Measurements from ENCODE around the gene INSRR. TPM values are rescaled to one million over a fixed set of nuclear protein-coding genes. Genes with fewer than 3 reads are reported as not detected.

The INSRR gene
- total and polyA plus RNA-seq, 8 donors, result 0.03 to 0.06 (median 0.04) TPM; not detected in 4

GRCh38 chr1:156880473-156880872 lies 21.6 kb upstream of the INSRR start:
- peaks cover 0 to 70% of the 10 kb centered on the region in 2 donors for H3K27me3 ChIP-seq
- no peak overlapping the region for H3K4me3 ChIP-seq
- intact Hi-C loops (cut with DNase I), result no loop called here
- H3K27ac ChIP-seq, result no peak overlapping the region
- no peaks in the 10 kb centered on the region for H3K36me3 ChIP-seq
- no peak for TF ChIP-seq CTCF (IDR thresholded peaks at IDR 0.05)
- no peaks in the 10 kb centered on the region for H3K4me1 ChIP-seq
- ATAC-seq (no peak), DNase-seq (no peak)
- no peaks in the 10 kb centered on the region for H3K9me3 ChIP-seq

GRCh38 chr1:156879876-156880275 lies 21.0 kb upstream of the INSRR start:
- no peak overlapping the region for H3K27ac ChIP-seq
- no peak for TF ChIP-seq CTCF (IDR thresholded peaks at IDR 0.05)
- peaks cover 0 to 70% of the 10 kb centered on the region in 2 donors for H3K27me3 ChIP-seq
- H3K4me1 ChIP-seq, result no peaks in the 10 kb centered on the region
- H3K4me3 ChIP-seq, result no peak overlapping the region
- intact Hi-C loops (cut with DNase I), result no loop called here
- ATAC-seq, result no peak
- H3K36me3 ChIP-seq, result no peaks in the 10 kb centered on the region
- no peak for DNase-seq
- no peaks in the 10 kb centered on the region for H3K9me3 ChIP-seq

GRCh38 chr1:156877433-156878170 lies 18.7 kb upstream of the INSRR start:
- H3K36me3 ChIP-seq, result no peaks in the 10 kb centered on the region
- intact Hi-C loops (cut with DNase I), result no loop called here
- ATAC-seq (no peak), DNase-seq (no peak)
- H3K27ac ChIP-seq, result no peak overlapping the region
- TF ChIP-seq CTCF (IDR thresholded peaks at IDR 0.05), result no peak
- no peak overlapping the region for H3K4me3 ChIP-seq
- H3K27me3 ChIP-seq, result peaks cover 0 to 77% of the 10 kb centered on the region in 2 donors
- H3K9me3 ChIP-seq, result no peaks in the 10 kb centered on the region
- H3K4me1 ChIP-seq, result no peaks in the 10 kb centered on the region

GRCh38 chr1:156876281-156876680 lies 17.4 kb upstream of the INSRR start:
- TF ChIP-seq CTCF (IDR thresholded peaks at IDR 0.05), result no peak
- no peak overlapping the region for H3K27ac ChIP-seq
- DNase-seq (no peak), ATAC-seq (no peak)
- intact Hi-C loops (cut with DNase I), result no loop called here
- no peaks in the 10 kb centered on the region for H3K9me3 ChIP-seq
- H3K27me3 ChIP-seq, result peaks cover 0 to 78% of the 10 kb centered on the region in 2 donors
- no peaks in the 10 kb centered on the region for H3K4me1 ChIP-seq
- H3K4me3 ChIP-seq, result no peak overlapping the region
- H3K36me3 ChIP-seq, result no peaks in the 10 kb centered on the region

- DNase-seq (no peak), ATAC-seq (no peak)
- H3K4me3 ChIP-seq, result no peak overlapping the region
- no peaks in the 10 kb centered on the region for H3K9me3 ChIP-seq
- H3K27me3 ChIP-seq, result peaks cover 0 to 68% of the 10 kb centered on the region in 2 donors
- intact Hi-C loops (cut with DNase I), result no loop called here
- TF ChIP-seq CTCF (IDR thresholded peaks at IDR 0.05), result no peak
- no peaks in the 10 kb centered on the region for H3K36me3 ChIP-seq
- no peaks in the 10 kb centered on the region for H3K4me1 ChIP-seq
- no peak overlapping the region for H3K27ac ChIP-seq
Measured at GRCh38 chr1:156875341-156875615, 16.4 kb upstream of the INSRR start.
